ENCODE data around the gene USP24.

USP24 gene

DNA sequence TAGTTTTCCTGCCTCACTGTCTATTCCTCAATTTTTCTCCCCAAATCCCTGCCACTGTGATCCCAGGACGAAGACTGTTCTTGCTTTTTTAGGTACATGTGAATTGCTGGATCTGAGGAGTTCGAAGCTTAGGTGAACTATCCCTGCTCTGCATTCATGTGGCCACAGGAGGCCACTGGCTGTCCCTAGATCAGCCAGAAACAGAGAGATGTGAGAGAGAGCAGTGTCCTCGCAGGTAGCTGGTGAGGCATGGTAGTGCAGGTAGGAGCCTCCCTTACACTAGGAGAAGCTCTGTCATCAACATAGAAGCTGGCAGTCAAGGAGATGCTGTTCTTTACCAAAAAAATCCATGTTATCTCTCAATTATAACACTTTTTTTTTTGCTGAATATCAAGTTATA, 71.5 kb downstream of the USP24 start:
- no peak for TF ChIP-seq TAF1 (IDR thresholded peaks at IDR 0.05; ENCODE audit: low read depth)
- no peak for TF ChIP-seq EGR1 (IDR thresholded peaks at IDR 0.05)
- TF ChIP-seq, protein P1, sequence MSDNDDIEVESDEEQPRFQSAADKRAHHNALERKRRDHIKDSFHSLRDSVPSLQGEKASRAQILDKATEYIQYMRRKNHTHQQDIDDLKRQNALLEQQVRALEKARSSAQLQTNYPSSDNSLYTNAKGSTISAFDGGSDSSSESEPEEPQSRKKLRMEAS (IDR thresholded peaks at IDR 0.05) = no peak
- no peak for TF ChIP-seq TEAD4 (IDR thresholded peaks at IDR 0.05)

DNA sequence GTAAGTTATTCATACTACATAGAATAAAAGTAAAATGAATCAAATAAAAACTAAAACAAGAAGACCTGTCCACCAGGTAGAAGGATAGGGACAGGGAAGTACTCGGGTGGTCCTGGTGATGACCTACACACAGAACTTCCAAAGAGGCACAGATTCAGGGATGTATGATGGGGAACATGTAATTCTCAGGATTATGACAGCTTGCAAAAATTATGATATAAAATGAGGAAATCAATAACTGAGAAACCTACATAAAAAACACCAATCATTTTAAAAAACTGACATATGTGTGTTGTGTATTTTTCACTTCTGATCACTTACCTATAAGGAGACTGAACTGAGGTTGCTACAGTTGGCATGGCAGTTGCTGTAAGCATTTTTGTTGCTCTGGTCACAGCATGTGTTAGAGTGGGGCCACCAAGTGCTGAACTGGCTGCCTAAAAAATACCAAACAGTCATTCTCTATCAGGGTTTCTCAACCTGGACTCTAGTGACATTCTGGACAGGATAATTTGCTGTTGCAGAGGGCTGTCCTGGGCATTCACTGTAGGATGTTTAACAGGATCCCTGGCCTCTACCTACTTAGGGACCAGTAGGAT, 73.8 kb downstream of the USP24 start:
- TF ChIP-seq TAF1 (IDR thresholded peaks at IDR 0.05; ENCODE audit: low read depth) (no peak), FOXM1 (IDR thresholded peaks at IDR 0.05; ENCODE audit: borderline replicate concordance, low read depth) (no peak), TCF12 (IDR thresholded peaks at IDR 0.05; ENCODE audit: low read depth) (no peak)

DNA sequence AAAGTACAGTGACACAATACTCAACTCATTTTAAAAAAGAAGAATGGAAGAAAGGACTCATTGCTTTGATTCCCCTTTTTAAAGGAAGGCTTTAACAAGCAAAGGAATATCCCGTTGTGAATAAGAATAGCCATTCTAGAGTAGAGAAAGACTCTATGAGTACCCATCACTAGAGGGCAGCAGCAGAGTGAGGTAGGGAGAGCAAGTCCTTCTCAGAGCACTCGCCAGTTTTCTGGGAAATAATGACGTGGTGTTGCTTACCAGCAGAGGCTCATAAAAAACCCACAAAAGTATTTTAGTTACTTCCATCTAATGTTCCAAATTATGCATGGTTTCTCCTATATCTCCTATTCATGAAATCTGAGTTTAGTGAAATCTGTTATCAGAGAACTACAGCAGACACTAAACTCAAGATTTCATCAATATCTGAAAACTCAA, 74.6 kb downstream of the USP24 start:
- TF ChIP-seq YY1 (IDR thresholded peaks at IDR 0.05; ENCODE audit: low read depth) = no peak
- peak; percentile 80 for TF ChIP-seq RAD21 (IDR thresholded peaks at IDR 0.05; ENCODE audit: low read depth)

DNA sequence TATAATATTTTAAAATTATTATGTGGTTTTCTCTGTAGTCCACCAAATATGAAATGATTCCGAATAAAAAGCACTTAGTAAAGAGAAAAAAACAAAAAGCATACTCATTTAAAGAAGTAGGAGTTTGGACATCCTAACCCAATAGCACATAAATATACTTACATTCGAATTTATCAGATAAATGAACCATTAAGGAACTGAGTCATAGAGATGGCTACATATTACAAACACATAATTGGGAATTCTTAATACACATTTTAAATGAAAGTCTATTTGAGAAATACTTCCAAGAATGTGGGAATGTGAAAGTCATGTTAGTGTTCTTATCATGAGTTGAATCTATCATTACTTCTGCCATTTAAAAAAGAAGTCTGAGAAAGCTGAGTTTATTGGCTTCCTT, 75.0 kb downstream of the USP24 start:
- no peak for TF ChIP-seq NFIC (IDR thresholded peaks at IDR 0.05)
- no peak for TF ChIP-seq EGR1 (IDR thresholded peaks at IDR 0.05)
- no peak for TF ChIP-seq CEBPB (IDR thresholded peaks at IDR 0.05)
- TF ChIP-seq, protein P2, sequence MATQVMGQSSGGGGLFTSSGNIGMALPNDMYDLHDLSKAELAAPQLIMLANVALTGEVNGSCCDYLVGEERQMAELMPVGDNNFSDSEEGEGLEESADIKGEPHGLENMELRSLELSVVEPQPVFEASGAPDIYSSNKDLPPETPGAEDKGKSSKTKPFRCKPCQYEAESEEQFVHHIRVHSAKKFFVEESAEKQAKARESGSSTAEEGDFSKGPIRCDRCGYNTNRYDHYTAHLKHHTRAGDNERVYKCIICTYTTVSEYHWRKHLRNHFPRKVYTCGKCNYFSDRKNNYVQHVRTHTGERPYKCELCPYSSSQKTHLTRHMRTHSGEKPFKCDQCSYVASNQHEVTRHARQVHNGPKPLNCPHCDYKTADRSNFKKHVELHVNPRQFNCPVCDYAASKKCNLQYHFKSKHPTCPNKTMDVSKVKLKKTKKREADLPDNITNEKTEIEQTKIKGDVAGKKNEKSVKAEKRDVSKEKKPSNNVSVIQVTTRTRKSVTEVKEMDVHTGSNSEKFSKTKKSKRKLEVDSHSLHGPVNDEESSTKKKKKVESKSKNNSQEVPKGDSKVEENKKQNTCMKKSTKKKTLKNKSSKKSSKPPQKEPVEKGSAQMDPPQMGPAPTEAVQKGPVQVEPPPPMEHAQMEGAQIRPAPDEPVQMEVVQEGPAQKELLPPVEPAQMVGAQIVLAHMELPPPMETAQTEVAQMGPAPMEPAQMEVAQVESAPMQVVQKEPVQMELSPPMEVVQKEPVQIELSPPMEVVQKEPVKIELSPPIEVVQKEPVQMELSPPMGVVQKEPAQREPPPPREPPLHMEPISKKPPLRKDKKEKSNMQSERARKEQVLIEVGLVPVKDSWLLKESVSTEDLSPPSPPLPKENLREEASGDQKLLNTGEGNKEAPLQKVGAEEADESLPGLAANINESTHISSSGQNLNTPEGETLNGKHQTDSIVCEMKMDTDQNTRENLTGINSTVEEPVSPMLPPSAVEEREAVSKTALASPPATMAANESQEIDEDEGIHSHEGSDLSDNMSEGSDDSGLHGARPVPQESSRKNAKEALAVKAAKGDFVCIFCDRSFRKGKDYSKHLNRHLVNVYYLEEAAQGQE (IDR thresholded peaks at IDR 0.05; ENCODE audit: low read depth) = no peak
- TF ChIP-seq TCF12 (IDR thresholded peaks at IDR 0.05; ENCODE audit: low read depth) = no peak
- TF ChIP-seq, protein P3, sequence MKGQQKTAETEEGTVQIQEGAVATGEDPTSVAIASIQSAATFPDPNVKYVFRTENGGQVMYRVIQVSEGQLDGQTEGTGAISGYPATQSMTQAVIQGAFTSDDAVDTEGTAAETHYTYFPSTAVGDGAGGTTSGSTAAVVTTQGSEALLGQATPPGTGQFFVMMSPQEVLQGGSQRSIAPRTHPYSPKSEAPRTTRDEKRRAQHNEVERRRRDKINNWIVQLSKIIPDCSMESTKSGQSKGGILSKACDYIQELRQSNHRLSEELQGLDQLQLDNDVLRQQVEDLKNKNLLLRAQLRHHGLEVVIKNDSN (IDR thresholded peaks at IDR 0.05) = no peak
- TF ChIP-seq YY1 (IDR thresholded peaks at IDR 0.05; ENCODE audit: low read depth) = no peak
- no peak for TF ChIP-seq FOXM1 (IDR thresholded peaks at IDR 0.05; ENCODE audit: borderline replicate concordance, low read depth)
- TF ChIP-seq CREB1 (IDR thresholded peaks at IDR 0.05; ENCODE audit: low read depth) = no peak

DNA sequence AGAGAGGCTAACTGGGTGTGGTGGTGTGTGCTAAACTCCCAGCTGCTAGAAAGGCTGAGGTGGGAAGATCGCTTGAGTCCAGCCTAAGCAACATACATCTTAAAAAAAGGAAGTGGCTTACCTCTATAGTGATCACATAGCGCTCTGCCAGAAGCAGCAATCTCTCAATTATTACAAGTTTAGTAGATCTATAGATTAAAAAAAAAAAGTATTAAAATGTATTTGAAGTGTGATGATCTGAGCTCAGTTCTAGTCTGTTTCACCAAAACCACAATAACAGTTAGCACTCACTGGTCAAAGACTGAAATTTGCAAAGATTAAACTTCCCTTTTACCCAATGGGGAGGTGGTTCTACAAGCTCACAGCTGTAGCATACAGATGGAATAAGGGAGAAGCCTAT, 76.3 kb downstream of the USP24 start:
- TF ChIP-seq TEAD4 (IDR thresholded peaks at IDR 0.05) (no peak), EP300 (IDR thresholded peaks at IDR 0.05; ENCODE audit: borderline replicate concordance) (no peak), YY1 (IDR thresholded peaks at IDR 0.05; ENCODE audit: low read depth) (no peak), CEBPB (IDR thresholded peaks at IDR 0.05) (no peak), EGR1 (IDR thresholded peaks at IDR 0.05) (no peak), CREB1 (IDR thresholded peaks at IDR 0.05; ENCODE audit: low read depth) (no peak), FOXM1 (IDR thresholded peaks at IDR 0.05; ENCODE audit: borderline replicate concordance, low read depth) (no peak), RAD21 (IDR thresholded peaks at IDR 0.05; ENCODE audit: low read depth) (no peak), TAF1 (IDR thresholded peaks at IDR 0.05; ENCODE audit: low read depth) (no peak), TCF12 (IDR thresholded peaks at IDR 0.05; ENCODE audit: low read depth) (no peak), NFIC (IDR thresholded peaks at IDR 0.05) (no peak), ZBTB7A (IDR thresholded peaks at IDR 0.05; ENCODE audit: low read depth) (no peak)
- TF ChIP-seq, protein P2 (IDR thresholded peaks at IDR 0.05; ENCODE audit: low read depth) = no peak
- TF ChIP-seq, protein P1 (IDR thresholded peaks at IDR 0.05) = no peak
- TF ChIP-seq, protein P3 (IDR thresholded peaks at IDR 0.05) = no peak

DNA sequence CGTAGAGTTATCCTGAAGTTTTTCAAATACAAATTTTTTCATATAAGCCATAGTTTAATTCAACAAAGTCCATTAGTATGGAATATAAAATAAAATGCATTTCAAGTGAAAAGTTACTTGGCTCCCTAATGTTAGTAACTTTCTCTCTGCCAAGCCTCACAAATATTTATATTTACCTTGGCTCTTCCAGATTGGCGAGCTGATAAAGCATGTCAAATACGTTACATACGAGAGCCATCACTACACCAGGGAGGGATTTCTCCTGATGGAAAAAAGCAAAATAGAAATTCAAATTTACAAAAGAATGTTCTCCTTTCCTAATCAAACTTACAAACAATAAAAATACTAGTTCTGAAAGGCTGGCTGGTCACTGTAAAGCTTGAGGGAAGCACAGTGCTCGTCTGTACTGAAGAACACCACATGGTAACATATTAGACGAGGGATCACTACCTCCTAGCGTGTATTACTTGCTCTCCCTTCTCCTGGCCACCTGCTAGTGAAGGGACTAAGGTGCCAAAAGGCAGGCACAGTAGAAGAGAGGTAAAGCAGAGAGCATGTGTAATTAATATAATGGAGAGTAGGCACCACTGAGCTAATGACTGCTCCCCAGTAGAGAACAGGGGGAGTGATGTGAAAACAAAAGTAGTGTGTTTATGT, 80.9 kb downstream of the USP24 start:
- TF ChIP-seq ZBTB7A (IDR thresholded peaks at IDR 0.05; ENCODE audit: low read depth) = no peak
- TF ChIP-seq TAF1 (IDR thresholded peaks at IDR 0.05; ENCODE audit: low read depth) = no peak
- no peak for TF ChIP-seq FOXM1 (IDR thresholded peaks at IDR 0.05; ENCODE audit: borderline replicate concordance, low read depth)
- no peak for TF ChIP-seq NFIC (IDR thresholded peaks at IDR 0.05)
- no peak for TF ChIP-seq EP300 (IDR thresholded peaks at IDR 0.05; ENCODE audit: borderline replicate concordance)
- TF ChIP-seq TCF12 (IDR thresholded peaks at IDR 0.05; ENCODE audit: low read depth) = no peak
- no peak for TF ChIP-seq TEAD4 (IDR thresholded peaks at IDR 0.05)
- TF ChIP-seq, protein P1 (IDR thresholded peaks at IDR 0.05) = no peak
- TF ChIP-seq YY1 (IDR thresholded peaks at IDR 0.05; ENCODE audit: low read depth) = no peak
- no peak for TF ChIP-seq CEBPB (IDR thresholded peaks at IDR 0.05)
- TF ChIP-seq RAD21 (IDR thresholded peaks at IDR 0.05; ENCODE audit: low read depth) = no peak

All from Ishikawa (cell line).